ENCODE results near the gene ABCB9.

ABCB9 gene

DNA sequence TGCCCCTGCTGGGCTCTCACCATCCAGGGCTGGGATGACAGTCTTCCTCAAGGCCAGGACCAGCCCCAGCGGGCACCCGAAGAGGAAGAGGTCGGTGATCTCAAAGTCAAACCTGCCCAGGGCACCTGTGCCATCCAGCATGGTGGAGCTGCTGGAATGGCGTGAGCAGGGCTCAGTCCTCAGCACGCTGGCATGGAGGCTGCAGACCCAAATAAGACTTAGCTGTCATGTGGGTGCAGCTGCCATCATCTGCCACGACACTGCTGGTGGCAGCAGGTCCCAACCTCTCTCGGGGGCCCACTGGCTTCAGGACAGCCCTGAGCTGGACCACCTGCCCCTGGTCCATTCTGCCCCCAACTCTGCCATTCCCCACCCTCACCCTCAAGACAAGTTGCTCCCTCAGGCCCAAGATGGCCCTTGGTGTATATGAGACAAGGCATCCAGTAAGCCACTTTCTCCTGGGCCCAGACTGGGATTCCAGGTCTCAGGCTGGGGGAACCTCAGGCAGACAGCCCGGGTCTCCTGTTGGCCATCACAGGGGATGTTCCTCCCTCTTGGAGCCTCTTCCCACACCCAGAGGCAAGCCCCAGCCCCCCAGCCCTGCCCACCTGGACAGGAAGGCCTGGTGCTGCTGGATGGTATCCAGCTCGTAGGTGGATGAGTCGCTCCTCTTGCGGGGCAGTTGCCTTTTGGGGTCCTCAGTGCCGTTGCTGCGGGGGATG is 28.7 kb upstream of the ABCB9 start:
- no peak for DNase-seq (ENCODE audit: low read depth)

- no peak for DNase-seq (ENCODE audit: low read depth)
Observed at GRCh38 chr12:122994140-122994675, 27.9 kb upstream of the ABCB9 start.

DNA sequence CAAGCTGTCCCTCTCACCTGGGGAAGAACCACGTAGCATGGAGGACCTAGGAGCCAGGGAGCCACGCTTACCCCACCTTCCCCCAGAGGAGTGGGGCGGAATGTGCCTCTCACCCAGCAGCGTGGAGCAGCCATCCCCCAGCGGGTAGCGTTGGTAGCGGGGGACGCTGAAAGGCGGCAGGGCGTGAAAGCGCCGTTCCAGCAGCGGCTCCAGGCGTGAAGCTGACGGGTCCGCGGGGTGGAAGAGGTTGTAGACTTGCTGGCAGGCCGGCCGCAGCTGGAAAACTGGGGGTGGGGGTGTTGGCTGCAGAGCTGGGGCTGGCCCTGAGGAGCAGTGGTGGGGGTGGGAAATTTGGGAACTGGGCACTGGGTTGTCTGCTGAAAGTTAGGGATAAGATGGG is 26.1 kb upstream of the ABCB9 start:
- no peak for DNase-seq (ENCODE audit: low read depth)

GRCh38 chr12:122991623-122992275 is 25.5 kb upstream of the ABCB9 start:
- no peak for DNase-seq (ENCODE audit: low read depth)

- DNase-seq (ENCODE audit: low read depth), result no peak
Observed at GRCh38 chr12:122990961-122991622, 24.8 kb upstream of the ABCB9 start.

GRCh38 chr12:122990561-122990960 is 24.3 kb upstream of the ABCB9 start:
- DNase-seq (ENCODE audit: low read depth), result no peak

DNA sequence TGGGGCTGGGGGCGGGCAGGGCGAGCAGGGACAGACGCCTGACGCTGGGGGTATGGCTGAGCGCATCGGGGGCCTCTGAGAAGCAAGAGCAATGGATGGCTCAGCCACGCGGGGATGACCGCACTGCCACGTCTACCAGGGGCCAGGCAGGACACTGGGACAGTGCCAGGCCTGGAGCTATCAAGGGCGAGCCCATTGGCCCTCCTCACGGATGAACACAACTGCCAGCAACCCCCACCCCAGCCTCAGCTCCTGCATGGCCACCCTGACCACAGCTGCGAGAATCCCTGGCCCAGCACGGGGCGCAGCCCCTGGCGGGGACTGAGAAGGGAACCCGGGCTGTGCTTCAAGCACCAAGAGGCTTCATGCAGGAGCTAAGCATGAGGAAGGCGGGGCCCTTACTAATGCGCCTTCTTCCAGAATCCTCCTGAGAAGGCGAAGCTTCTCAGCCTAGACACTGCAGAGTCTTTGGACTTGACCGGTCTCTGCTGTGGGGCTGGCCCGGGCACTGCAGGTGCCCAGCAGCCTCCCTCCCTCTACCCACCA is 23.7 kb upstream of the ABCB9 start:
- DNase-seq (ENCODE audit: low read depth), result no peak

- DNase-seq (ENCODE audit: low read depth), result no peak
Observed at GRCh38 chr12:122989225-122989839, 23.1 kb upstream of the ABCB9 start.

GRCh38 chr12:122988612-122989212 is 22.4 kb upstream of the ABCB9 start:
- no peak for DNase-seq (ENCODE audit: low read depth)

DNA sequence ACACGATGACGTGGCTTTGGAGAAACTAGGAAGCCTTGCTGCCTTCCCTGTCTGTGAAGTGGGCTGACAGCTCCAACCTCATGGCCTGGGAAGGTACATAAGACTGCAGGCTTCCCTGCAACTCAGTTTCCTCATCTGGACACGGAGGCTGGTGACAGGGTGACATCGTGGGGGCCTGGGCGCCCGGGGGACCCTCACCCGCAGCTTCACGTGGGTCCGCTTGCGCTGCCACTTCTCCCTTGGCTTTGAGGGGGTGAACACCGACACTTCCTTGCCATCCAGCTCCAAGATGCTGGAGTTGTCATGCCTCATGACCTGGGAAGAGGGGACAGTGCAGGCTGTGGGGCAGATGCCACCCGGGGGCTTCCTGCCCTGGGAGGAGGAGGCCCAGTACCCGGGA is 21.8 kb upstream of the ABCB9 start:
- DNase-seq (ENCODE audit: low read depth), result no peak

DNA sequence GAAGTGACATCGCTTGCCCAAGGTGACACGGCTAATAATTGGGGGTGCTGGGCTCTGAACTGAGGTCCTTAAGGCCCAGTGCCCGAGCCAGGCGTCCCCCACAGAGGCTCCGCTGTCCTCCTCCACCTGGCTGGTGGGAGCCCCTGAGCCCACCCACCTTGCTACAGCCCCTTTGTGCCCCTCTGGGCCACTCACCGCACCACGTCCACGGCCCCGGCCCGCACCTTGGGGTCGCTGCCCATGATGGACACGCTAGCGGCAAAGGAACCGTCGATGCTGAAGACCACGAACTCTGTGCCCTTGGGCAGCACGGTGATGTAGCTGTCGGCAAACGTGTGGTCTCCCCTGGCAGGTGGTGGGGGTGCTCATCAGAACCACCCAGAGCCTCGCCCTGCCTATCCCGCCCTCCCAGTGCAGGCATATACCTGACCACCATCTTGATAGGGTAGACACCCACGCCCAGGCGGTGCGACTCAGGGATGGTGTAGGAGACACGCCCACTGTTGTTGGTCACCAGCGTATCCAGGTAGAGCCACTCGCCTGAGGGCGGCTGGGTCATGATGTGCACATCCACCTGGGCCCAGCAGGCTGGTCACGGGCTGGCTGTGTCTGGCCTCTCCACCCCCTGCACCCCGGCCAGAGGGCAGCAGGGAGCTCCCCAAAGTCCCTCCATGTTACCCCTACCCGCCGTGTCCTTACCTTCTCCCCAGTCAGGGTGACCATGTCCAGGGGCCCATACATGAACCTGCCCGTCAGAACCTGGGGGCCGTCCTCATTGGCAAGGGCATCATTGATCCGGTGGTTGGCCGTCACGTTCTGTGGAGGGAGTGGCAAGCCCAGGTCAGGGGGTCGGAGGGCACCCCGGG is 21.1 kb upstream of the ABCB9 start:
- DNase-seq (ENCODE audit: low read depth), result no peak

DNA sequence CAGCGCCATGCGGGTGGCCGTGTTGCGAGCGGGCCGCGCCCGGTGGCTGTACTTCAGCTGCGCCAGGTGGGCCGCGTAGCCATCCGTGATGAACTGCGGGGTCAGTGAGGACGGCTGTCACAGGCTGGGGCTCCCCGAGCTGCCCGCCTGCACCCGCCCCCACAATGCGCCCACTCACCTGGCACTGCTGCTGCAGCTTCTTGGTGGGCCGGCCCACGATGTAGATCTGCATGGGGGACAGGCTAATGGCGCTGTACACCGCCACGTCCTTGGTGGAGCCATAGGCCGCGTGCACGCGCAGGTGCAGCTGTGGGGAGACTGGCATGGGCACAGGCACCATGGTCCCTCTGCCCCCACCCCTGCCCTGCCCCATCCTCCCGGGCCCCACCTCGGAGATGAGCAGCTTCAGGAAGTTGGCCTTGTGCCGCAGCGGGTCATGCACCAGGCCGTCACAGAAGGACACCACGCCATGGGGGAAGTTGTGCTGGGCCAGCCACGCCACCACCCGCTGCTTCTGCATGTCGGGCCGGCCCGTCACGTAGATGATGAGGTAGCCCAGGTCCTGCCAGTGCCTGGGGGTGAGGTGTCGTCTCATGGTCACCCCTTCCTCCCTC is 20.1 kb upstream of the ABCB9 start:
- DNase-seq (ENCODE audit: low read depth), result no peak

- DNase-seq (ENCODE audit: low read depth), result no peak
Observed at GRCh38 chr12:122985338-122986257, 19.3 kb upstream of the ABCB9 start.

DNA sequence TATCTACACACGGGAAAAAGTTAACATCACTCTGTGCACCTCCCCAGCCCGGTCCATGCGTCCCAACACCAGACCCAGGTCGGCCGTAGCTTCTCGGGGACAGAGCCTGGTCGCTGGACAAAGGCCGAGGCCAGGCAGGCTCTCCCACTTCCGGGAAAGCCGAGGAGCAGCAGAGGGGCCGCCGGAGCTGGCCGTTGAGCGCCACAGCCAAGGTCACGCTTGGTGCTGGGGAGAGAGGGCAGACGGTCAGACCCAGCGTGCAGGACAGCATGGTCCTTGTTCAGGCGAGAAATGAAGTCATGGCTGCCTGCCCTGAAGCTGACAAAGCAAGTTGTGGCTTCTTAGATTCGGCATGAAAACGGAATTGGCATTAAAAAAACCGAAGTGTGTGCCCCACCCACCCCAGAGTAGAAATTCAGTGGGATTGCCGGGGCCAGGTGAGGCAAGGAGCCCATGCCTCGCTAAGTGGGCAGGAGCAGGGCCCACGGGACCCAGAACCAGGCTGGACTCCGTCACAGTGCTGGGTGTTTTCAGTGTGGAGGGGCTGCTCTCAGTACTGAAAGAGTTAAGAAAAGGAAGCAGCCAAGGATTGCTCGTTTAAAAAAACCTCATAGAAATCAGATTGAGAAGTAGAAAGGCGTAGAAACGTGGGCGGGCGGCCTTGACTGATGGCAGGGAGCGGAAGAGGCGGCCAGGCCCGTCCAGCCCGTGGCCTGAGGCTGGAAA is 18.5 kb upstream of the ABCB9 start:
- DNase-seq (ENCODE audit: low read depth), result no peak

DNA sequence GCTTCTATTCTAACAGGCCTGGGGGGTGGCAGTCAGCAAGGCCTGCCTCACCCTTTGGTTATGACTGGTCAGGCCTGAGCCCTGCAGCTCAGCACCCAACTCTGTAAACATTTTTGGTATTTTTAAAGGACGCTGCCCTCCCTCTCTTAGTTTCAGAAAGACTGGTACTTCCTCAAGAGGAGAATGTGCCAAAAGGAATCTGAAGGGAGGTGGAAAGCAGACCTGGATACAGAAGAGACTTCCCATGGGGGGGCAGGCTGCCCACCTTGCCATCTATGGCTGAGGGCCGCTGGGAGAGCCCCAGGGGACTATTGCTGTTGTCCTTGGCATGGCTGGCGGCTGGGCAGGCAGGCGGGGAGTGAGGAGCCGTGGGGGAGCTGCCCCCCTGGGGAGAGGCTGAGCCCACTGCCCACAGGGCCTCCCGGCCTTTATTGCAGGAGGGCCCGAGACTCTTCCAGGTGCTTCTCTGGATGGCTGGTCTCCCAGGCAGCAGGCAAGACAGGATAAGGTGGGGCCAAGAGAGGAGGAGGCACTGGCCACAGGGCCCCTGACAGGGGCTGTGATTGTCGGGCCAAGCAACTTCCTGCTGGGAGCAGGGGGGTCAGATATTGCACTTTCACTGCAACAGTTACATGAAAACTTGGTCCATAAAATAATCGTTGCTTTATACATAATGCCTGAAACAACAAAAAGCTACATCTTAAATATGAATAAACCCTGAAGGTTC is 17.7 kb upstream of the ABCB9 start:
- DNase-seq (ENCODE audit: low read depth), result no peak

DNA sequence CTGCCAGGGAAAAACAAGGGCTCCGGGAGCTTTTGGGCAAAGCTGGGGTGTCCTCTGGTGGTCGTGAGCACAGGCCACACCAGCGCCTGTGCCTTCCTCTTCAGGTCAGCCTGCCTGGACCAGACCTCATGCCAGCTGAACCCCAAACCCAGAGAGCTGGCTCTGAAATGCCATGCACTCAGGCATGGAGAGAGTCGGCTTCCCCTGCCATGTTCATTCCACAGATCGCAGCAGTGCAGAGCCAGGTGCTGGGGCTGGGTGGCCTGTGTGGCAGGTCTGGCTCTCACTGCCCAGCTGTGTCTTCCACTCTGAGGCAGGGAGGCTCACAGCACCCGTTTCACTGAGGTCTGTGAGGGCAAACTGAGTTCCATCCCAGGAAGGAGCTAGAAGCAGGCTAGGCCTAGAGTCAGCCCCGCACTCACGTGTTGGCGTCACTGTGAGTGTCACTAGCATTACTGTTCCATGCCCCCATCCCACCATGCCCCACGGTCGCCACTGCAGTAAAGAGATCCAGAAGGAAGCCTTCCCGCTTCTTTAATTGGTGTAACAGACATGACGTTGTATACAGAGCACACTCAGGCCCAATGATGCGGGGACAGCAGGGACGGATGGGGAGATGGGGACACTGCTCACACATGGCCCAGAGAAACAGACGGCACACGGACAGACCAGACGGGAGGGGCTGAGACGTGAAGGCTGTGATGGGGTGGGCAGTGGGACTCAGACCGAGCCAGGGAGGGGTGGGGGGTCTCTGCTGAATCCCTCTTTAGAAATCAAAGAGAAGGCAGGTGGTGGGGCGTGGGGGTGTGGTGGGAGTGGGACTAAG is 16.9 kb upstream of the ABCB9 start:
- DNase-seq (ENCODE audit: low read depth), result no peak

DNA sequence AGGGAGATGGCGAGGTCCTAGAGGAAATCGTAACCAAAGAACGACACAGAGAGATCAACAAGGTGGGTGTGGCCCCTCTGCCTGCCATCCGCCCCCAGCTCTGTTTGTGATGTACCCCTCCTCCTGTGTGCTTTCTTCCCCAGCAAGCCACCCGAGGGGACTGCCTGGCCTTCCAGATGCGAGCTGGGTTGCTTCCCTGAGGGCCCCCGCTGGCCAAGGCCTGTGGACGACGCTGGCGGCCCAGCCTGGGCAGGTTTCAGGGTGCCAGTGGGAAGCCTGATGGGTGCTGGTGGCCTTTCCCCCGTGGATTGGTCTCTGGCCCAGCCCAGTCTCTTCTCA is 16.2 kb upstream of the ABCB9 start:
- DNase-seq (ENCODE audit: low read depth), result no peak

Measured in T-helper 22 cell (primary cell).